Activated CD8-positive, alpha-beta memory T cell treated with anti-CD3 and anti-CD28 coated beads for 24 hours (primary cell): Measurements from ENCODE around the gene KCNF1.

ENCODE experiments used
- DNase-seq: peaks from one replicate; pipeline ENCODE4 v3.0.0-alpha.2; 2020

KCNF1 gene

GRCh38 chr2:10921525-10921924 lies 9.8 kb downstream of the KCNF1 start:
- DNase-seq: no peak

GRCh38 chr2:10922307-10923007 lies 10.7 kb downstream of the KCNF1 start:
- DNase-seq: no peak

GRCh38 chr2:10923008-10923375 lies 11.3 kb downstream of the KCNF1 start:
- DNase-seq: no peak

GRCh38 chr2:10923965-10924364 lies 12.2 kb downstream of the KCNF1 start:
- no peak for DNase-seq

GRCh38 chr2:10924441-10924840 lies 12.7 kb downstream of the KCNF1 start:
- DNase-seq: no peak

- DNase-seq: no peak
Measured at GRCh38 chr2:10924859-10925258, 13.1 kb downstream of the KCNF1 start.

GRCh38 chr2:10926191-10926820 lies 14.6 kb downstream of the KCNF1 start:
- no peak for DNase-seq

- no peak for DNase-seq
Measured at GRCh38 chr2:10930721-10931516, 19.2 kb downstream of the KCNF1 start.

GRCh38 chr2:10931710-10932255 lies 20.0 kb downstream of the KCNF1 start:
- DNase-seq: no peak

GRCh38 chr2:10932345-10933151 lies 20.8 kb downstream of the KCNF1 start:
- no peak for DNase-seq

GRCh38 chr2:10933700-10934225 lies 22.0 kb downstream of the KCNF1 start:
- no peak for DNase-seq

- DNase-seq: no peak
Measured at GRCh38 chr2:10934308-10934978, 22.7 kb downstream of the KCNF1 start.

- DNase-seq: no peak
Measured at GRCh38 chr2:10934979-10935350, 23.2 kb downstream of the KCNF1 start.

GRCh38 chr2:10935366-10935918 lies 23.7 kb downstream of the KCNF1 start:
- DNase-seq: no peak

GRCh38 chr2:10935953-10936942 lies 24.5 kb downstream of the KCNF1 start:
- DNase-seq: no peak

GRCh38 chr2:10939058-10939457 lies 27.3 kb downstream of the KCNF1 start:
- no peak for DNase-seq

- DNase-seq: no peak
Measured at GRCh38 chr2:10940596-10940995, 28.9 kb downstream of the KCNF1 start.

GRCh38 chr2:10941383-10941782 lies 29.6 kb downstream of the KCNF1 start:
- no peak for DNase-seq

- no peak for DNase-seq
Measured at GRCh38 chr2:10944799-10945198, 33.1 kb downstream of the KCNF1 start.

- no peak for DNase-seq
Measured at GRCh38 chr2:10946394-10946793, 34.7 kb downstream of the KCNF1 start.
